ENCODE data around the gene HAO1.

DNA sequence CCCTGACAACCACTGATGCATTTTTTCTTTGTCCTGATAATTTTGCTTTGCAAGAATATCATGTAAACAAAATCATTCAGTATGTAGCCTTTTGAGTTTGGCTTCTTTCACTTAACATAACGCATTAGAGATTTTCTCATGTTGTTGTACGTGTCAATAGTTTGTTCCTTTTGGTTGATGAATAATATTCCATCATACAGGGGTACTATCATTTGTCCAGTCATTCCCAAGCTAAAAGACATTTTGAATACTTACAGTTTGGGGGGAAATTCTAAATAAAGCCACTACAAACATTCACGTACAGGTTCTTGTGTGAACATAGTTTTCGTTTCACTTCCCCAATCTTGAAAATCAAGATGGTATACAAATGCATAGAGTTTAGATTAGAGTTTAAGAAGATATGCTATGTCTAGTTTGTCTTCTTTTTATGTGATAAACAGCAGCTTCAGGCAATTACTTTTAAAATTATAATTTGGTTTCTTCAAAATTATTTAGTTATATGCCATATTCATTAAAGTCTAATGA is 5.2 kb downstream of the HAO1 start:
- no peak for TF ChIP-seq POLR2AphosphoS5 (IDR thresholded peaks at IDR 0.05; ENCODE audit: low read depth, low read length)
- no peak for TF ChIP-seq POLR2A (IDR thresholded peaks at IDR 0.05; ENCODE audit: low read depth, low read length)
- TF ChIP-seq TAF1 (IDR thresholded peaks at IDR 0.05; ENCODE audit: low read depth, low read length), result no peak

All from GM12891 (cell line).